Astrocyte (in vitro differentiated cells and primary cell): ENCODE measurements around the gene DDO. TPM values are rescaled to one million over a fixed set of nuclear protein-coding genes. Genes with fewer than 3 reads are reported as not detected.
"Not testable (repeated sequence)": the region's sequence is repeated elsewhere in the genome, so short reads cannot be mapped to it uniquely, and the experiment has no call there.

Source experiments
- DNase-seq: peaks from one replicate; pipeline ENCODE4 v3.0.0-alpha.2; 2010; ENCODE audit warnings: low read depth
- FAIRE-seq: peaks from 2 replicates; lab custom pipeline; 2011; peaks lifted over from hg19 to GRCh38; lab: Jason Lieb, UNC
- H2AFZ ChIP-seq: 2 replicates; pipeline ENCODE4 v1.6.0; 2012; ENCODE audit warnings: low read depth, low read length, inconsistent platforms
- H3K27ac ChIP-seq: 2 replicates; pipeline ENCODE4 v1.5.1; 2011; ENCODE audit warnings: low read depth, low read length, inconsistent platforms
- H3K27me3 ChIP-seq: 2 replicates; pipeline ENCODE4 v1.6.0; 2011; ENCODE audit warnings: low read length, inconsistent platforms; ENCODE audit not compliant: insufficient read depth
- H3K36me3 ChIP-seq: 2 replicates; pipeline ENCODE4 v1.5.1; 2011; ENCODE audit warnings: low read length, inconsistent platforms; ENCODE audit not compliant: insufficient read depth
- H3K4me1 ChIP-seq: 2 replicates; pipeline ENCODE4 v1.5.1; 2011; ENCODE audit warnings: low read length, inconsistent platforms; ENCODE audit not compliant: insufficient read depth
- H3K4me2 ChIP-seq: 2 replicates; pipeline ENCODE4 v1.6.0; 2012; ENCODE audit warnings: low read length, inconsistent platforms
- H3K4me3 ChIP-seq: 2 replicates; pipeline ENCODE4 v1.5.1; 2011; ENCODE audit warnings: low read depth, mild to moderate bottlenecking, low read length, inconsistent platforms; ENCODE audit not compliant: insufficient read depth
- H3K79me2 ChIP-seq: 2 replicates; pipeline ENCODE4 v1.6.0; 2012; ENCODE audit warnings: mild to moderate bottlenecking, low read length, inconsistent platforms; ENCODE audit not compliant: insufficient read depth
- H3K9ac ChIP-seq: 2 replicates; pipeline ENCODE4 v1.6.0; 2012; ENCODE audit warnings: mild to moderate bottlenecking, low read length, inconsistent platforms
- H3K9me3 ChIP-seq: 2 replicates; pipeline ENCODE4 v1.5.1; 2012; ENCODE audit warnings: low read depth, mild to moderate bottlenecking, low read length, inconsistent platforms; ENCODE audit not compliant: insufficient read depth
- H4K20me1 ChIP-seq: 2 replicates; pipeline ENCODE4 v1.6.0; 2012; ENCODE audit warnings: low read length, inconsistent platforms; ENCODE audit not compliant: insufficient read depth
- H3K27ac Mint-ChIP-seq: one replicate; pipeline ENCODE4 v1.8.0; 2021; ENCODE audit warnings: mild to moderate bottlenecking, mixed read lengths; ENCODE audit not compliant: unreplicated experiment
- H3K27me3 Mint-ChIP-seq: one replicate; pipeline ENCODE4 v1.8.0; 2021; ENCODE audit warnings: low read depth, mixed read lengths; ENCODE audit not compliant: unreplicated experiment
- H3K36me3 Mint-ChIP-seq: one replicate; pipeline ENCODE4 v1.8.0; 2021; ENCODE audit warnings: low read depth, mixed read lengths; ENCODE audit not compliant: unreplicated experiment
- H3K4me1 Mint-ChIP-seq: one replicate; pipeline ENCODE4 v1.8.0; 2021; ENCODE audit warnings: low read depth, mixed read lengths; ENCODE audit not compliant: unreplicated experiment
- H3K4me3 Mint-ChIP-seq: one replicate; pipeline ENCODE4 v1.8.0; 2021; ENCODE audit warnings: mild to moderate bottlenecking, moderate library complexity, mixed read lengths; ENCODE audit not compliant: unreplicated experiment
- H3K9me3 Mint-ChIP-seq: one replicate; pipeline ENCODE4 v1.8.0; 2021; ENCODE audit warnings: mild to moderate bottlenecking, mixed read lengths; ENCODE audit not compliant: unreplicated experiment
- EZH2 ChIP-seq: IDR thresholded peaks from 2 replicates; pipeline ENCODE4 v1.6.1; 2012; ENCODE audit warnings: mild to moderate bottlenecking, low read length, inconsistent platforms; ENCODE audit not compliant: insufficient read depth
- total RNA-seq: library from RNA; stranded (reverse); gene quantifications from 2 replicates; pipeline ENCODE4 v1.2.1, GENCODE V29; 2021
- TF ChIP-seq, protein P1 (sequence below): IDR thresholded peaks from 2 replicates; pipeline ENCODE4 v1.5.1; 2011; ENCODE audit warnings: low read depth, mild to moderate bottlenecking, inconsistent platforms, low read length, moderate library complexity; ENCODE audit not compliant: insufficient read depth

Gene DDO
- total RNA-seq, 1 donor from 2014 or later, result not detected

GRCh38 chr6:110352563-110353262 is 62.7 kb downstream of the DDO start:
- no peaks in the 10 kb centered on the region for H3K4me1 ChIP-seq
- no peak overlapping the region for H3K4me2 ChIP-seq
- Mint-ChIP-seq H3K27ac (peak overlapping the region; percentile 43), H3K27me3 (peaks cover 19% of the 10 kb centered on the region), H3K36me3 (no peaks in the 10 kb centered on the region), H3K4me1 (peaks cover 17% of the 10 kb centered on the region), H3K9me3 (no peaks in the 10 kb centered on the region), H3K4me3 (no peak overlapping the region)
- no peak overlapping the region for H3K27ac ChIP-seq
- H4K20me1 ChIP-seq, result no peaks in the 10 kb centered on the region
- H3K79me2 ChIP-seq, result no peaks in the 10 kb centered on the region
- no peak overlapping the region for H3K4me3 ChIP-seq
- H2AFZ ChIP-seq, result no peak overlapping the region
- no peaks in the 10 kb centered on the region for H3K36me3 ChIP-seq
- H3K27me3 ChIP-seq, result peaks cover 16% of the 10 kb centered on the region
- TF ChIP-seq, protein P1, sequence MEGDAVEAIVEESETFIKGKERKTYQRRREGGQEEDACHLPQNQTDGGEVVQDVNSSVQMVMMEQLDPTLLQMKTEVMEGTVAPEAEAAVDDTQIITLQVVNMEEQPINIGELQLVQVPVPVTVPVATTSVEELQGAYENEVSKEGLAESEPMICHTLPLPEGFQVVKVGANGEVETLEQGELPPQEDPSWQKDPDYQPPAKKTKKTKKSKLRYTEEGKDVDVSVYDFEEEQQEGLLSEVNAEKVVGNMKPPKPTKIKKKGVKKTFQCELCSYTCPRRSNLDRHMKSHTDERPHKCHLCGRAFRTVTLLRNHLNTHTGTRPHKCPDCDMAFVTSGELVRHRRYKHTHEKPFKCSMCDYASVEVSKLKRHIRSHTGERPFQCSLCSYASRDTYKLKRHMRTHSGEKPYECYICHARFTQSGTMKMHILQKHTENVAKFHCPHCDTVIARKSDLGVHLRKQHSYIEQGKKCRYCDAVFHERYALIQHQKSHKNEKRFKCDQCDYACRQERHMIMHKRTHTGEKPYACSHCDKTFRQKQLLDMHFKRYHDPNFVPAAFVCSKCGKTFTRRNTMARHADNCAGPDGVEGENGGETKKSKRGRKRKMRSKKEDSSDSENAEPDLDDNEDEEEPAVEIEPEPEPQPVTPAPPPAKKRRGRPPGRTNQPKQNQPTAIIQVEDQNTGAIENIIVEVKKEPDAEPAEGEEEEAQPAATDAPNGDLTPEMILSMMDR, result no peak
- TF ChIP-seq EZH2, result no peak
- H3K9me3 ChIP-seq, result no peaks in the 10 kb centered on the region
- peak; percentile 48 for DNase-seq
- no peak overlapping the region for H3K9ac ChIP-seq
- no peak for FAIRE-seq

DNA sequence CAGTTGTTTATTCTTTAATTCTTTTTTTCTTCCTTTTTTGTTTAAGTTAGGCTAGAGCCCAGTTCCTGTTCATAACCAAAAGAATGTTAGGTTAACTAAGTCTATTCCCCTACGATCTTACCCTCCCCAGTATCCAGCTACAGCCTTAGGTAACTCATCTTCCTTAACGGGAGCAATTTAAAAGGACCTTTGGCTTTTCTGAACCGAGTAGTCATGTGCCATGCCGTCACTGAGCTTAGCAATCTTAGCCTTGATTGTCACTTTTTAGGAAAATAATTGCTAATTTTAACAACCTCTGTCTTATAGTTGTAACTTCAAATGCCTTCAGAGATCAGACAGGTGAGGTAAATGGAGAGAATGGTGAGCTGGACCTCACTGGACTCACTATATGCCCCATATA is 63.4 kb downstream of the DDO start:
- no peak overlapping the region for H3K27ac Mint-ChIP-seq
- no peak overlapping the region for H3K4me3 Mint-ChIP-seq
- H3K9me3 Mint-ChIP-seq, result no peaks in the 10 kb centered on the region
- Histone ChIP-seq H3K9me3 (no peaks in the 10 kb centered on the region), H3K4me3 (no peak overlapping the region), H3K4me2 (no peak overlapping the region), H3K27me3 (peaks cover 9% of the 10 kb centered on the region), H4K20me1 (no peaks in the 10 kb centered on the region), H3K79me2 (no peaks in the 10 kb centered on the region), H3K36me3 (no peaks in the 10 kb centered on the region), H2AFZ (no peak overlapping the region), H3K9ac (no peak overlapping the region), H3K27ac (no peak overlapping the region), H3K4me1 (no peaks in the 10 kb centered on the region)
- TF ChIP-seq, protein P1, result no peak
- TF ChIP-seq EZH2, result no peak
- peaks cover 17% of the 10 kb centered on the region for H3K4me1 Mint-ChIP-seq
- DNase-seq (no peak), FAIRE-seq (no peak)
- H3K36me3 Mint-ChIP-seq, result no peaks in the 10 kb centered on the region
- H3K27me3 Mint-ChIP-seq, result peaks cover 12% of the 10 kb centered on the region

DNA sequence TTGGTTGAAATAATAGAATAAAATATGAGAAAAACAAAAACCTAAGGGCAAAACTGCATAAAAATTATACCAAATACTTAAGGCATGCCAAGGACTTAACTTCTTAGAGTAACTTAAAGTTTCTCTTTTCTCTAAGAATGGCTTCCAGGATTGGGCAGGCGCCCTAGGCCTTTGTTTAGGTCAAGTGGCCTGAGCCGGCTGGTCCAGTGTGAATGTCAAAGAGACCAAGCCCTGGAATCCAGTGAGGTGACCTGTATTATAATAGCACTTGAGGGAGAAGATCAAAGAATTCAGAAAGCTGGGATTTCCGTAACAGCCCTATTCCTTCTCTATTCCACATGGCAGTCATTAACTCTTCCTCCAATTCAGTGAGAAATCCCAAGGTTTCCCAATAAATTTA is 63.8 kb downstream of the DDO start:
- H3K4me1 Mint-ChIP-seq, result peaks cover 17% of the 10 kb centered on the region
- no peaks in the 10 kb centered on the region for H3K79me2 ChIP-seq
- no peak overlapping the region for H3K27ac ChIP-seq
- DNase-seq, result no peak
- TF ChIP-seq, protein P1, result no peak
- TF ChIP-seq EZH2, result no peak
- H3K4me2 ChIP-seq, result no peak overlapping the region
- H3K36me3 Mint-ChIP-seq, result no peaks in the 10 kb centered on the region
- H3K9ac ChIP-seq, result no peak overlapping the region
- H3K27ac Mint-ChIP-seq, result no peak overlapping the region
- H3K36me3 ChIP-seq, result no peaks in the 10 kb centered on the region
- no peaks in the 10 kb centered on the region for H3K4me1 ChIP-seq
- no peak overlapping the region for H3K4me3 Mint-ChIP-seq
- no peaks in the 10 kb centered on the region for H4K20me1 ChIP-seq
- peaks cover 8% of the 10 kb centered on the region for H3K27me3 Mint-ChIP-seq
- no peak overlapping the region for H3K4me3 ChIP-seq
- H3K9me3 ChIP-seq, result no peaks in the 10 kb centered on the region
- H3K27me3 ChIP-seq, result peaks cover 5% of the 10 kb centered on the region
- no peaks in the 10 kb centered on the region for H3K9me3 Mint-ChIP-seq
- FAIRE-seq, result no peak
- no peak overlapping the region for H2AFZ ChIP-seq

DNA sequence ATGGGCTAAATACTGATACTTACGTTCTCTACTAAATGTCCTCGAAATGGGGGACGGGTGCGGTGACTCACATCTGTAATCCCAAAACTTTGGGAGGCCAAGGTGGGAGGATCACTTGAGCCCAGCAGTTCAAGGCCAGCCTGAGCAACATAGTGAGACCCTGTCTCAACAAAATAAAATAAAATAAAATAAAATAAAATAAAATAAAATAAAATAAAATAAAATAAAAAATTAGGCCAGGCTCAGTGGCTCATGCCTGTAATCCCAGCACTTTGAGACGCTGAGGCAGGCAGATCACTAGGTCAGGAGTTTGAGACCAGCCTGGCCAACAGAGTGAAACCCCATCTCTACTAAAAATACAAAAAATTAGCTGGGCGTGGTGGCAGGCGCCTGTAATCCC is 64.8 kb downstream of the DDO start:
- not testable (repeated sequence) for H3K27ac Mint-ChIP-seq, H3K79me2 ChIP-seq, H2AFZ ChIP-seq, H4K20me1 ChIP-seq, H3K36me3 ChIP-seq, H3K36me3 Mint-ChIP-seq, FAIRE-seq, H3K4me2 ChIP-seq, H3K27me3 ChIP-seq, H3K9me3 ChIP-seq, H3K4me3 ChIP-seq, H3K27ac ChIP-seq, H3K9me3 Mint-ChIP-seq, H3K4me3 Mint-ChIP-seq, H3K27me3 Mint-ChIP-seq, DNase-seq, H3K9ac ChIP-seq, H3K4me1 ChIP-seq
- H3K4me1 Mint-ChIP-seq, result peaks cover 15% of the 10 kb centered on the region
